Stimulated activated CD4-positive, alpha-beta T cell treated with anti-CD3 and anti-CD28 coated beads, Interleukin-1b, Interleukin-23, amount 100 ng/mL, for 48 hours (primary cell): ENCODE results near the gene RTBDN.

Experiments
- DNase-seq: peaks from one replicate; pipeline ENCODE4 v3.0.0-alpha.2; 2020

RTBDN gene

GRCh38 chr19:12778017-12778904 lies 56.1 kb downstream of the RTBDN start:
- peak; percentile 42 for DNase-seq

- peak; percentile 77 for DNase-seq
Measured at GRCh38 chr19:12777217-12778016, 57.0 kb downstream of the RTBDN start.
